Activated T-cell treated with anti-CD3 and anti-CD28 coated beads for 1 hour (primary cell): ENCODE data around the gene COL9A1.

Experiments used
- DNase-seq: peaks from one replicate; pipeline ENCODE4 v3.0.0-alpha.2; 2020; ENCODE audit warnings: low read depth

COL9A1 gene

GRCh38 chr6:70171236-70171635 is 131.6 kb downstream of the COL9A1 start:
- no peak for DNase-seq

DNA sequence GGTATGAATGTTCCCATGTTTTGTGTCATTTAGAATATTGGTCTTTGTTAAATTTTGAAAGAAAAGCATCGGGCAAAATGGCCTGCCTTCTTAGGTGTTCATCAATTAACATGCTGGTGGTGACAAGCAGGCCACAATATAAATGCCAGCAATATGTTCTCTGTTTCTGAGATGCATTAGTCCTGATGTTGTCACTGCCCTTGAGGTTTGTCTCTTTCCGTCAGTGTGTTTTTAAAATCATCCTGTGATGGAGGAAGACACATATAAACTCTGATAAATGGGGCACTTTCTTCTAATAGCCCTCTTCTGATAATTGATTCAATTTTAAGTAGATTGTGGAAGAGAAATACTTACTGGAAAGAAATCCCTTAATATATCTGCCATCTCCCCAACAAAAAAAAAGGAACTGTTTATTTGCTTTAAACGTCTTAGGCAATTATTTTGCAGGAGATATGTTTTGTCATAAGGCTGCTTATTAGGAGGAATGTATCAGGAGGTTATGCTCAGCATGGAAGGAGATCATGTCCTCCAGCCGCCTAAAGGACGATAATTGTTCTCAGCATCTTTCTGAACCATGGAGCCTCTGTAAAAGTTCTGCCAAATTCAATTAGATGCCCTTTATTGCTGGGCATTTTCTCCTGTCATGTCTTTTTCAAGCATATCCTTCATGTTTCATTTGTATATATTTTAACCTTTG is 134.1 kb downstream of the COL9A1 start:
- no peak for DNase-seq
